H54 (cell line): ENCODE data around the gene GABRB3.

Source experiments
- DNase-seq: peaks from one replicate; pipeline ENCODE4 v3.0.0; 2011; ENCODE audit warnings: low spot score, mixed read lengths; ENCODE audit not compliant: insufficient read length
- FAIRE-seq: peaks from 3 replicates; lab custom pipeline; 2011; peaks lifted over from hg19 to GRCh38; lab: Jason Lieb, UNC
- POLR2A ChIP-seq: IDR thresholded peaks from 2 replicates; pipeline ENCODE4 v1.6.1; 2011; ENCODE audit warnings: low read depth, mild to moderate bottlenecking, low read length

The GABRB3 gene

GRCh38 chr15:26648676-26649075, 124.2 kb downstream of the GABRB3 start:
- FAIRE-seq (no peak), DNase-seq (no peak)
- no peak for TF ChIP-seq POLR2A

DNA sequence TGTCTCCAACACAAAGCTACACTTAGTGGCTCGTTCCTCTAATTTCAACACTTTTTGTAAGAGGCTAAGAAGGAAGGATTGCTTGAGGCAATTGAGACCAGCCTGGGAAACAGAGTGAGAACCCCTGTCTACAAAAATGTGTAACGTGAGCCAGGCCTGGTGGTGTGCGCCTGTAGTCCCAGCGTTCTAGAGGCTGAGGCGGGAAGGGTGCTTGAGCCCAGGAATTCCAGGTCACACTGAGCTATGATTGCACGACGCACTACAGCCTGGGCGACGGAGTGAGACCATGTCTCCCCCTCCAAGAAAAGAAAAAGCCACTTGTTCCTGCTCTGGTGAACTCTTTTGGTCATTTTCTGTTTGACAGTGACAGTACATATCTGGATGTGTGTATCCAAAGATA, 127.9 kb downstream of the GABRB3 start:
- DNase-seq (no peak), FAIRE-seq (no peak)
- no peak for TF ChIP-seq POLR2A

DNA sequence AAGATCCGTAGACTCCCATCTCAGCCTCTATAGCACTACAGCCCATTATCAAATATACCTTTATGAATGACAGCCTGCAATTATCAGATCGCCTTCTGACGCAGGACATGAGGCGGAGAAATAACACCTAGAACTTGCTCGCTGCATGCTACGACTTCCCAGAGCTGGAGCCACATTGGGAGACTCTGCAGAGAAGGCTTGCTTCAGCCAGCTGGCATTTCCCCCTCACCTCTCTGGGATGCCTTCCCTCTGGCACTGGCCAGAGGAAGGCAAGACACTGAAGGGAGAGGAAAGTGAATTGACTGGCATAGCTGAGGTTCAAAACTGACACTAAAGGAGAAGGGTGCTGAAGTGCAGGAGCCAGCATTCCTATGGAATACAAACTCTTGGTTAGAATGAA, 131.7 kb downstream of the GABRB3 start:
- DNase-seq: no peak
- no peak for FAIRE-seq
- TF ChIP-seq POLR2A: no peak

DNA sequence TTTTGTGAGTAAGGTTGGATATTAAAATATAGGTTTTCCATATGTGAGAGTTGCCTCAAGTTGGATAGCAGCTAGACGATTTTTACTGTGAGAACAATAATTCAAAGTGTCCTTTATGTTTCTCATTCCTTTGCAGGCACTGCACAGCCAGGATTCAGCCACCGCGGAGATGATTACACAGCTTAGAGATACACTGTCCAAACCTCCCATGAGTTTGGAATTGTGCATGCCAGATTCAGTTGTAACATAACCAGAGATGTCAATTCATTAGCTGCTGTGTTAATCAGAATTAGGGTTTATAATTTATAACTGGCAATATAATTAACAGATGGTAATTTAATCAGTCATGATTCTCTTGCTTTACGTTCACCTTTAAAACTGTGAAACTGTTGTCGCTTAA, 132.3 kb downstream of the GABRB3 start:
- FAIRE-seq: no peak
- TF ChIP-seq POLR2A: no peak

GRCh38 chr15:26639966-26640365, 132.9 kb downstream of the GABRB3 start:
- no peak for DNase-seq
- no peak for TF ChIP-seq POLR2A
- FAIRE-seq: no peak

More for the DNA sequence above, 132.3 kb downstream of the GABRB3 start:
- DNase-seq: no peak

DNA sequence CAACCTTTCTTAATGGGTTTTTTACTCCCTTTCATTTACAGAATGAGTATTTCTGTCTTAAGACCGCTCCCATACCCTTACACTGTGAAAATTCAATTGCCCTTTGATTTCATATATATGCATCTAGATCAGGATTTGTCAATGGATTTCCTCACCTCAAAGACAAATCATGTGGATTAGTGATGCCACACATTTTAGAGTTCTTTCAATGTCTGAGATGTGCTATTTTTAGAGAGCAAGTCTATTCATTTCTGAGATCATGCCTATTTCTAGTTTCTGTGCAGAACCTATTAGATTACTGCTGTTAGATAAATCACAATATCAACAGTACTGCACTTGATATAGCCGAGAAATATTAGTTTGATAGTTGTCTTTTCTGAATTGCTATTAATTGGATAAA, 137.3 kb downstream of the GABRB3 start:
- DNase-seq (no peak), FAIRE-seq (no peak)
- TF ChIP-seq POLR2A: no peak

DNA sequence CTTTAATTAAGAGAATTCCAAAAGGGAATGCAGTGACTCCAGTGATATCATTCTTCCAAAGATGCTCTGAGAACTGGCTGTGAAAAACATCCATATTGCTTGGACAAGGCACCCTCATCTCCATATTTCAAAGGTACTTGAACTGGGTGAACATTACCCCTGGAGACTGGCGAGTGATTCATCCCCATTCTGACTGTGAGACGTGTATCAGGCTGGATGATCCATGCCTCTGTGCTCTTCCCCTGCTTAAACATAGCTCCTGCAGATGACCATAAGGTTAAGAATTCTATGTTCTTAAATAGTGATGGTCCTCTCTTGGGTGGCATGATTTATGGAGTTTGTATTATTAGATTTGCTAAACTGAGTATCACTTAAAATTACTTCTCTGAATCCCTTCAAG, 137.8 kb downstream of the GABRB3 start:
- FAIRE-seq: no peak
- no peak for TF ChIP-seq POLR2A
- DNase-seq: no peak

GRCh38 chr15:26634319-26634718, 138.5 kb downstream of the GABRB3 start:
- DNase-seq (no peak), FAIRE-seq (no peak)
- TF ChIP-seq POLR2A: no peak

DNA sequence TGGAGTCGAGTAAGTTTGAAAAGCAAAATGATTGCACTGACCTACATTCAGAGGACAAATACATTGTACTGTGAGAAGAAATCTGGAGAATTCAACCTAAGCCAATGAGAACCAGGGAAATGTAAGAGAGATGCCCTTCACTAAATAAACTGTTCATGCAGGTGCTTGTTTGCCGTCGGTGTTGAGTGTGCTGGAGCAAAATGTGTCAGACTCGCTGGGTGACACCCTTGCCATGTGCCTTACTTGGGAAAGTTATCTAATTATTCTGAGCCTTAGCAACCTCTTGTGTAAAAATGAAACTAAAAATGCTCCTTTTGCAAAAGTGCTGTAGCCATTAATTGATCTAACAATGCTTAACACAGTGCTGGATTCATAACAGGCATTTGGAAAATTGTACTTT, 140.4 kb downstream of the GABRB3 start:
- no peak for TF ChIP-seq POLR2A
- no peak for FAIRE-seq
- no peak for DNase-seq

DNA sequence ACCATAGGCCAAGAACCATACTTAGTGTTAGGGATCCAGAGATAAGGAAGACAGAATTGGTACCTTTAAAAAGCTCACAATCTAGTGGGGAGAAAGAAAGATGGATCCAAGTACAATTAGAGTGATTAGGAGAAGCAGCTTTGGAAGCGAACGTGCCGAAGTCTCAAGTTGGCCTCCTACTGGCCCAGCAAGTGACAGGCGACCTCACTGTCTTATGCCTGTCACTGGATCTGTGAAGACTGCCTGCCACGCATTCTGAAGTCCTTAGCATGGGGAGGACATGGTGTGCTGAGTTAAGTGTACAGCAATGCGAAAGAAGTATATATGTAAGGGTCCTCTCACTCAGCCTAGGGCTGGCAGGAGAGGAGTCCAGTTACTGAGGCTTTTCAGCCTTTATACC, 141.0 kb downstream of the GABRB3 start:
- DNase-seq (no peak), FAIRE-seq (no peak)
- TF ChIP-seq POLR2A: no peak

DNA sequence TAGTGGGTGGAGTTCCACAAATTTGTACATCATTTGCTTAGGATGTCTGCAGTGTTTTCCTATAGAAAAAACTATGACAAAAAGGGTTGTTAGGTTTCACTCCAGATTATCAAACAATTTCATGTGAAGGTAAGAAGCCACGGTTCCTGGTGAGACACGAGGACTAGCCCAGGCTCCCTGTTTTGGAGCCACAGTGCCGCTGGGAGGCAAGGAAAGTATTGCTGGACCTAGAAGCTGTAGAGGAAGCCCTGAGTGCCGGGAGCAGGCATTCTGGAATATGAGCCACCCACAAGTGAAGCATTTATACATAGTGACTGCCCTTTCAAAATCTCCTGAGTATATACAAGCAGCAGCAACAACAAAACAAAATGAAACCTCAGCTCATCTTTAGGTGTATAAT, 142.0 kb downstream of the GABRB3 start:
- FAIRE-seq (no peak), DNase-seq (no peak)
- no peak for TF ChIP-seq POLR2A

DNA sequence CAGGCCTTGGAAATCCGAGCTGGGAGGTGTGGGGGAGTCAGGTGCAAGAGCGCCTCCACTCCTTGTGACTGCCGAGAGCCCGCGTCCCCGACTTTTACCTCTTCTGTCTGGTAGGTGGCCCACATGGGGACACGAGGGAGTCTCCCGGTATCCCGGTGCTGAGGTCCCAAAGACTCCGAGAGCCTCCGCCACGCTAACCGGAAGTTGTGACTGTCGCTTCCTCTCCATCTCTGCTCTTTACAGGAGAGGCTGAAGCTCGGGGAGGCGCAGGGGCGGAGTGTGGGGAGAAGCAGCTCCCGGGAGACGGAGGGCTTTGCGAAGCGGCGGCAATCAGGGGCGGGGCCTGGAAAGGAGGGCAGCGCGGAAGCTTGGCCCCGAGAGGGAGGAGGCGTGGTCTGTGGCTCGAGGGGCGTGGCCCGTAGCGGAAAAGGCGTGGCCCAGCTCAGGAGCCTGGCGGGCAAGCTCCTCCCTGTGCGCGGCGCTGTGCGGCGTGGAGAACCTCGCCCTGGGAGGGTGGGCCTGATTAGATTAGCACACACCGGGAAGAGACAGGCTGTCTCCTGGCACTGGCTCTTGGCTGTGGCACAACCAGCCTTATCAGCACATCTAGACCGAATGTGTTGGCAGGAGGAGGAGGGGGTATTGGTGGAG, 143.9 kb downstream of the GABRB3 start:
- FAIRE-seq (no peak), DNase-seq (no peak)
- no peak for TF ChIP-seq POLR2A

- DNase-seq (no peak), FAIRE-seq (no peak)
- no peak for TF ChIP-seq POLR2A
These were observed 144.8 kb downstream of the GABRB3 start for GRCh38 chr15:26628071-26628470.

- FAIRE-seq: no peak
- DNase-seq: no peak
- TF ChIP-seq POLR2A: no peak
These were observed 148.7 kb downstream of the GABRB3 start for GRCh38 chr15:26624128-26624527.

DNA sequence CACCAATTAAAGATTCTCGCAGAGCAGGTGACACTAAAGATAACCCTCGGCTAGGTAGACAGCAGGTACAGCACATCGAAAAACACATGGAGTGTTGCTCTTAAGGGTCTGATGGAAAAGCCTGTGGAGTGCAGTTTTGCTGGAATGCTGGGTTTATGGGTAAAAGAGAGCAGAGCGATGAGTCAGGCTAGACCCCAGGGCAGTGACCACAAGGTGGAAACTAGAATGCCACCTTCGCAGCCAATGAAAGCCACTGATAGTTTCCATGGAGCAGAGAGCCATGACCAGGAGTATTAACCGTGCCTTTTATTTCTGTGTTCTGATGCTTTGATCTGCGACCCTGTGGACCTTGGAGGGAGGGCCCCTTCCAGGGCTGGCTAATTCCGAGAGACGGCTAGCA, 149.8 kb downstream of the GABRB3 start:
- no peak for DNase-seq
- no peak for FAIRE-seq
- no peak for TF ChIP-seq POLR2A
